A549 (cell line): Measurements from ENCODE around the gene SLC26A9.

Experiments
- BHLHE40 ChIP-seq: IDR thresholded peaks from 2 replicates; pipeline ENCODE4 v1.6.1; 2012; ENCODE audit warnings: low read depth, low read length, inconsistent platforms
- CBX2 ChIP-seq: fragments of 200-600 bp; sonication (generic); IDR thresholded peaks from 2 replicates; pipeline ENCODE4 v1.6.1; 2016; ENCODE audit warnings: low read depth, mild to moderate bottlenecking, borderline replicate concordance
- CHD2 ChIP-seq: fragments of 150-350 bp; IDR thresholded peaks from 2 replicates; pipeline ENCODE4 v1.6.1; 2014; ENCODE audit warnings: low read length; ENCODE audit not compliant: partially characterized antibody
- CHD4 ChIP-seq: fragments of 200-600 bp; sonication (generic); IDR thresholded peaks from 2 replicates; pipeline ENCODE4 v1.6.1; 2016; ENCODE audit warnings: antibody characterized with exemption, mild to moderate bottlenecking, borderline replicate concordance
- EP300 ChIP-seq, 2 experiments: fragments of >200 bp; sonication (Bioruptor Twin); formaldehyde crosslinking; IDR thresholded peaks; 2 replicates in 1 of 2; 3 replicates in 1 of 2; pipeline ENCODE4 v1.6.1; 2016 to 2017
- POLR2A ChIP-seq: IDR thresholded peaks from 2 replicates; pipeline ENCODE4 v1.6.1; 2012; ENCODE audit warnings: mild to moderate bottlenecking, low read length
- RCOR1 ChIP-seq: fragments of 150-350 bp; IDR thresholded peaks from 2 replicates; pipeline ENCODE4 v1.6.1; 2014; ENCODE audit warnings: antibody characterized with exemption, low read length, low read depth
- ZSCAN20 ChIP-seq: fragments of 250-450 bp; sonication (Bioruptor Pico); IDR thresholded peaks from 2 replicates; pipeline ENCODE4 v1.8.0; 2022; ENCODE audit warnings: mild to moderate bottlenecking, moderate library complexity
- TF ChIP-seq, protein P1 (sequence below): fragments of >200 bp; sonication (Bioruptor Twin); formaldehyde crosslinking; IDR thresholded peaks from 3 replicates; pipeline ENCODE4 v1.5.1; 2016
- TF ChIP-seq, protein P2 (sequence below): IDR thresholded peaks from 2 replicates; pipeline ENCODE4 v1.6.1; 2012
- TF ChIP-seq, protein P3 (sequence below): fragments of 450-650 bp; IDR thresholded peaks from 2 replicates; pipeline ENCODE4 v1.6.1; 2014; ENCODE audit warnings: antibody characterized with exemption

DNA sequence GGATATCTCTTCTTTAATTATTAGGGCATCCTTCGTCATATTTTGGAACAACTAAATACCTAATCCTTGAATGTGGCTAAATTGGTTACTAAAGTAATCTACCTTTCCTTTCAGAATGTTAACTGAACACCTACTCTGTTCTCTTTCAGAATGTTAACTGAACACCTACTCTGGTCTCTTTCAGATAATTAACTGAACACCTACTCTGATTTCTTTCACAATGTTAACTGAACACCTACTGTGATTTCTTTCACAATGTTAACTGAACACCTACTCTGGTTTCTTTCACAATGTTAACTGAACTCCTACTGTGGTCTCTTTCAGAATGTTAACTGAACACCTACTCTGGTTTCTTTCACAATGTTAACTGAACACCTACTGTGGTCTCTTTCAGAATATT, 38.0 kb upstream of the SLC26A9 start:
- TF ChIP-seq, protein P1, sequence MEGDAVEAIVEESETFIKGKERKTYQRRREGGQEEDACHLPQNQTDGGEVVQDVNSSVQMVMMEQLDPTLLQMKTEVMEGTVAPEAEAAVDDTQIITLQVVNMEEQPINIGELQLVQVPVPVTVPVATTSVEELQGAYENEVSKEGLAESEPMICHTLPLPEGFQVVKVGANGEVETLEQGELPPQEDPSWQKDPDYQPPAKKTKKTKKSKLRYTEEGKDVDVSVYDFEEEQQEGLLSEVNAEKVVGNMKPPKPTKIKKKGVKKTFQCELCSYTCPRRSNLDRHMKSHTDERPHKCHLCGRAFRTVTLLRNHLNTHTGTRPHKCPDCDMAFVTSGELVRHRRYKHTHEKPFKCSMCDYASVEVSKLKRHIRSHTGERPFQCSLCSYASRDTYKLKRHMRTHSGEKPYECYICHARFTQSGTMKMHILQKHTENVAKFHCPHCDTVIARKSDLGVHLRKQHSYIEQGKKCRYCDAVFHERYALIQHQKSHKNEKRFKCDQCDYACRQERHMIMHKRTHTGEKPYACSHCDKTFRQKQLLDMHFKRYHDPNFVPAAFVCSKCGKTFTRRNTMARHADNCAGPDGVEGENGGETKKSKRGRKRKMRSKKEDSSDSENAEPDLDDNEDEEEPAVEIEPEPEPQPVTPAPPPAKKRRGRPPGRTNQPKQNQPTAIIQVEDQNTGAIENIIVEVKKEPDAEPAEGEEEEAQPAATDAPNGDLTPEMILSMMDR: no peak
- no peak for TF ChIP-seq ZSCAN20
- TF ChIP-seq POLR2A: no peak
- no peak for TF ChIP-seq CBX2
- no peak for TF ChIP-seq CHD4
- TF ChIP-seq, protein P2, sequence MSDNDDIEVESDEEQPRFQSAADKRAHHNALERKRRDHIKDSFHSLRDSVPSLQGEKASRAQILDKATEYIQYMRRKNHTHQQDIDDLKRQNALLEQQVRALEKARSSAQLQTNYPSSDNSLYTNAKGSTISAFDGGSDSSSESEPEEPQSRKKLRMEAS: no peak
- no peak for TF ChIP-seq RCOR1
- TF ChIP-seq, protein P3, sequence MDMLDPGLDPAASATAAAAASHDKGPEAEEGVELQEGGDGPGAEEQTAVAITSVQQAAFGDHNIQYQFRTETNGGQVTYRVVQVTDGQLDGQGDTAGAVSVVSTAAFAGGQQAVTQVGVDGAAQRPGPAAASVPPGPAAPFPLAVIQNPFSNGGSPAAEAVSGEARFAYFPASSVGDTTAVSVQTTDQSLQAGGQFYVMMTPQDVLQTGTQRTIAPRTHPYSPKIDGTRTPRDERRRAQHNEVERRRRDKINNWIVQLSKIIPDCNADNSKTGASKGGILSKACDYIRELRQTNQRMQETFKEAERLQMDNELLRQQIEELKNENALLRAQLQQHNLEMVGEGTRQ: no peak
- TF ChIP-seq CHD2: no peak
- no peak for TF ChIP-seq EP300 (IDR thresholded peaks at IDR 0.05)
- no peak for TF ChIP-seq BHLHE40
